Measurements from ENCODE around the gene AKIRIN2.

DNA sequence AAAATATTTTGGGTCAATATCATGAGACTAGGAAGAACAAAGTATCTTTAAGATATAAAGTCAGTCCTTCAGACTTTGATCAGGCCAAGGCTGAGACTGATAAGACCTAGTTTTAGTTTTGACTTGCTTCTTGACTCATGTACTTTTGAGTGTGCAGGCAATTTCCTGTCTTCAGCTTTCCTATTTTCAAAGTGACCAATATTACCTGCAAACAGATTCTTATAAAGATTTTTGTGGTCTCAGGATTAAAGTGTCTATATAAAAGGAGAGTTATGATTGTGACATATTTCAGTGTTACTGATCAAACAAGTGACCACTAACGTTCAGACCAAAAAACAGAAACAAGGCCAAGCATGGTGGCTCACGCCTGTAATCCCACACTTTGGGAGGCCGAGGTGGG lies 36.0 kb upstream of the AKIRIN2 start:
- TF ChIP-seq EZH2phosphoT487 (IDR thresholded peaks at IDR 0.05; ENCODE audit: low read depth, severe bottlenecking, unreplicated experiment) (no peak), CTCF (IDR thresholded peaks at IDR 0.05; ENCODE audit: poor library complexity) (no peak), EZH2 (IDR thresholded peaks at IDR 0.05; ENCODE audit: borderline replicate concordance) (no peak)
